ENCODE data around the gene PIK3R1. TPM values are rescaled to one million over a fixed set of nuclear protein-coding genes. Genes with fewer than 3 reads are reported as not detected.

PIK3R1 gene
- total RNA-seq, 1 experiment from 2014 or later: 151 TPM

- Mint-ChIP-seq H3K27ac (ENCODE audit: low read depth, unreplicated experiment) (no peak overlapping the region), H3K4me3 (ENCODE audit: unreplicated experiment) (no peak overlapping the region), H3K4me1 (ENCODE audit: insufficient read depth, unreplicated experiment) (peaks cover 5% of the 10 kb centered on the region), H3K27me3 (ENCODE audit: insufficient read depth, unreplicated experiment) (no peaks in the 10 kb centered on the region), H3K9me3 (ENCODE audit: unreplicated experiment) (no peaks in the 10 kb centered on the region), H3K36me3 (ENCODE audit: insufficient read depth, unreplicated experiment) (no peaks in the 10 kb centered on the region)
- no peak for TF ChIP-seq CTCF (IDR thresholded peaks at IDR 0.05; ENCODE audit: unreplicated experiment)
- no TSS peak for BruUV-seq (replicated peaks)
- DNase-seq (ENCODE audit: unreplicated experiment): no peak
- ChIA-PET CTCF (no interaction called here), POLR2A (interaction anchor here (0.7 to 1.1 kb wide), 2 partner anchors 13 to 91 kb away, joined by 3 to 4 read pairs; no protein-coding TSS in a partner anchor)
- intact Hi-C loops (cut with micrococcal nuclease): no loop called here
Measured at GRCh38 chr5:68189171-68189570, 26.4 kb upstream of the PIK3R1 start.

DNA sequence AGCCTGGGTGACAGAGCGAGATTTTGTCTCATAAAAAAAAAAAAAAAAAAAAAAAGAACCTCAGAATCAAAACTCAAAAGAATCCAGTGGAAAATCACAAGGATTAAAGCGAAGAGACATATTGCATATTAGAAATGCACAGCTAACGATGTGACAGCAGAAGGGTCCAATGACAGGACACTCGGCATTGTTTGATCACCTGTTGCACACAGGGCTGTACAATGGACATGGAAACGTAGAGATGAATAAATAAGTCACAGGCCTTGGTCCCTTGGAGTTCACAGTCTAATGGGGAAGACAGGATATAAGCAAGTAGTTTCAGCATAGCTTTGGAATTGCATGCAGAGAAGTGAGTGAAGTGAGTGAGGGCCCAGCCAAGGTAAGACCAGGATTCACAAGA, 25.9 kb upstream of the PIK3R1 start:
- no peak for DNase-seq (ENCODE audit: unreplicated experiment)
- intact Hi-C loops (cut with micrococcal nuclease): no loop called here
- TF ChIP-seq CTCF (IDR thresholded peaks at IDR 0.05; ENCODE audit: unreplicated experiment): no peak
- Mint-ChIP-seq H3K4me1 (ENCODE audit: insufficient read depth, unreplicated experiment) (peaks cover 5% of the 10 kb centered on the region), H3K4me3 (ENCODE audit: unreplicated experiment) (no peak overlapping the region), H3K9me3 (ENCODE audit: unreplicated experiment) (no peaks in the 10 kb centered on the region), H3K27me3 (ENCODE audit: insufficient read depth, unreplicated experiment) (no peaks in the 10 kb centered on the region), H3K36me3 (ENCODE audit: insufficient read depth, unreplicated experiment) (no peaks in the 10 kb centered on the region), H3K27ac (ENCODE audit: low read depth, unreplicated experiment) (no peak overlapping the region)
- ChIA-PET CTCF (no interaction called here), POLR2A (interaction anchor here (0.7 to 1.1 kb wide), 2 partner anchors 14 to 91 kb away, joined by 3 to 4 read pairs; no protein-coding TSS in a partner anchor)
- BruUV-seq (replicated peaks): no TSS peak

- CTCF ChIA-PET: no interaction called here
- intact Hi-C loops (cut with micrococcal nuclease): no loop called here
- Mint-ChIP-seq H3K9me3 (ENCODE audit: unreplicated experiment) (no peaks in the 10 kb centered on the region), H3K36me3 (ENCODE audit: insufficient read depth, unreplicated experiment) (no peaks in the 10 kb centered on the region), H3K4me3 (ENCODE audit: unreplicated experiment) (no peak overlapping the region), H3K27me3 (ENCODE audit: insufficient read depth, unreplicated experiment) (no peaks in the 10 kb centered on the region), H3K27ac (ENCODE audit: low read depth, unreplicated experiment) (no peak overlapping the region), H3K4me1 (ENCODE audit: insufficient read depth, unreplicated experiment) (peaks cover 5% of the 10 kb centered on the region)
- no TSS peak for BruUV-seq (replicated peaks)
- POLR2A ChIA-PET: interaction anchor here (1.4 kb wide), 1 partner anchor 56 kb away, joined by 5 read pairs; no protein-coding TSS in a partner anchor
- TF ChIP-seq CTCF (IDR thresholded peaks at IDR 0.05; ENCODE audit: unreplicated experiment): no peak
- no peak for DNase-seq (ENCODE audit: unreplicated experiment)
Measured at GRCh38 chr5:68190619-68191018, 24.9 kb upstream of the PIK3R1 start.

- intact Hi-C loops (cut with micrococcal nuclease): no loop called here
- no peak for DNase-seq (ENCODE audit: unreplicated experiment)
- H3K4me3 Mint-ChIP-seq (ENCODE audit: unreplicated experiment): no peak overlapping the region
- no peaks in the 10 kb centered on the region for H3K9me3 Mint-ChIP-seq (ENCODE audit: unreplicated experiment)
- H3K4me1 Mint-ChIP-seq (ENCODE audit: insufficient read depth, unreplicated experiment): peaks cover 5% of the 10 kb centered on the region
- no peaks in the 10 kb centered on the region for H3K36me3 Mint-ChIP-seq (ENCODE audit: insufficient read depth, unreplicated experiment)
- no peaks in the 10 kb centered on the region for H3K27me3 Mint-ChIP-seq (ENCODE audit: insufficient read depth, unreplicated experiment)
- no peak overlapping the region for H3K27ac Mint-ChIP-seq (ENCODE audit: low read depth, unreplicated experiment)
- no peak for TF ChIP-seq CTCF (IDR thresholded peaks at IDR 0.05; ENCODE audit: unreplicated experiment)
- no TSS peak for BruUV-seq (replicated peaks)
- ChIA-PET POLR2A (interaction anchor here (1.4 kb wide), 1 partner anchor 57 kb away, joined by 5 read pairs; no protein-coding TSS in a partner anchor), CTCF (no interaction called here)
Measured at GRCh38 chr5:68191083-68191791, 24.3 kb upstream of the PIK3R1 start.

Data from MCF 10A (cell line).